GM20000 (cell line): ENCODE data around the gene HABP2.

Experiments used
- DNase-seq: peaks from one replicate; pipeline ENCODE4 v3.0.0; 2012; ENCODE audit warnings: low spot score
- TF ChIP-seq, protein P1 (sequence below): IDR thresholded peaks from 2 replicates; pipeline ENCODE4 v1.5.1; 2012; ENCODE audit warnings: mild to moderate bottlenecking, control low read depth; ENCODE audit errors: extremely low read depth, missing control alignments

HABP2 gene

DNA sequence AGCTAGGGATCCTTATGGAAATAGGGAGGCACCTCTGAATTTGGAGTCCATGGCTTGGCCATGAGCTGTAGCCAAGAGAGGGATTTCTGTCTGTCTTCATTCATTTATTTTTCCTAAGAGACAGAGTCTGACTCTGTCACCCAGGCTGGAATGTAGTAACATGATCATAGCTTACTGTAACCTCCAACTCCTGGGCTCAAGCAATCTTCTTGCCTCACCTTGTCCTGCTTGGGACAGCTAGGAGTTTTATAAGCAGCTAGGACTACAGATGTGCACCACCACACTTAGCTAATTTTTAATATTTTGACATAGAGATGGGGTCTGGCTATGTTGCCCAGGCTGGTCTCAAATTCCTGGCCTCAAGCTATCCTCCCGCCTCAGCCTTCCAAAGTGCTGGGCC is 8.5 kb upstream of the HABP2 start:
- no peak for DNase-seq
- TF ChIP-seq, protein P1, sequence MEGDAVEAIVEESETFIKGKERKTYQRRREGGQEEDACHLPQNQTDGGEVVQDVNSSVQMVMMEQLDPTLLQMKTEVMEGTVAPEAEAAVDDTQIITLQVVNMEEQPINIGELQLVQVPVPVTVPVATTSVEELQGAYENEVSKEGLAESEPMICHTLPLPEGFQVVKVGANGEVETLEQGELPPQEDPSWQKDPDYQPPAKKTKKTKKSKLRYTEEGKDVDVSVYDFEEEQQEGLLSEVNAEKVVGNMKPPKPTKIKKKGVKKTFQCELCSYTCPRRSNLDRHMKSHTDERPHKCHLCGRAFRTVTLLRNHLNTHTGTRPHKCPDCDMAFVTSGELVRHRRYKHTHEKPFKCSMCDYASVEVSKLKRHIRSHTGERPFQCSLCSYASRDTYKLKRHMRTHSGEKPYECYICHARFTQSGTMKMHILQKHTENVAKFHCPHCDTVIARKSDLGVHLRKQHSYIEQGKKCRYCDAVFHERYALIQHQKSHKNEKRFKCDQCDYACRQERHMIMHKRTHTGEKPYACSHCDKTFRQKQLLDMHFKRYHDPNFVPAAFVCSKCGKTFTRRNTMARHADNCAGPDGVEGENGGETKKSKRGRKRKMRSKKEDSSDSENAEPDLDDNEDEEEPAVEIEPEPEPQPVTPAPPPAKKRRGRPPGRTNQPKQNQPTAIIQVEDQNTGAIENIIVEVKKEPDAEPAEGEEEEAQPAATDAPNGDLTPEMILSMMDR: no peak

DNA sequence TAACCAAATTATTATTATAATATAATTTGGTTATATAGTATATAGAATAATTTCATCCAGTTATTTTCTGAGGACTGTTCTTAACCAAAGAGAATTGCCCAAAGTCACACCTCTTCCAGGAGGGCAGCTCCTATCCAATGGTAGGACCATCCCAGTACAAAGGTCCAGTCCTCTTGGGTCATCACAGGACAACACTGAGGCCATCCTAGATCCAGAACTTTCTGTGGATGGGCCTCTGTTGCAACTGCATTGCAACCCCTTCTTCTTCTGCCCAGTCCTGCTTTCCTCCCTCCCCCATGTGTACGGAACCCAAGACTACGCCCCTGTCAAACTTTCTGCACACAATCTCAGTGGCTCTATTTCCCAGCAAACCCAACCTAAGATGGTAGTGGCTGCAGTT is 5.4 kb upstream of the HABP2 start:
- TF ChIP-seq, protein P1: no peak
- no peak for DNase-seq

DNA sequence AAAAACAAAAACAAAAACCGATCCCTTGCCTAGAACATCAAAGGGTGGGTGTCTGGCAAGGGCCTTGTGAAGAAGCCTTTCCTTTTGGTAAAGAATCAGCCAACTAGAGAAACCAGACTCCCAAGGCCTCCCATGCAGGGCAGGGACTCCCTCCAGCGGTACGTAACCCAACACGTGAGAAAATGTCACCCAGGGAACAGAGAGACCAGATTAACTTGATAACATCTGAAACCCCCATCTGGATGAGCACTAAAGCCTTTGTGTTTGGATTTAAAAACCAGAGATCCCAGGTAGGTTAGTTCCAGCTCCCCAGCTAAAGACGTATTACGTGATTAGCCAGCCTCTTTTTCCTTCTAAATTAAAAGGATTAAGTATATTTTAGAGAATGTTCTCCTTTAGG is 3.0 kb upstream of the HABP2 start:
- TF ChIP-seq, protein P1: no peak

DNA sequence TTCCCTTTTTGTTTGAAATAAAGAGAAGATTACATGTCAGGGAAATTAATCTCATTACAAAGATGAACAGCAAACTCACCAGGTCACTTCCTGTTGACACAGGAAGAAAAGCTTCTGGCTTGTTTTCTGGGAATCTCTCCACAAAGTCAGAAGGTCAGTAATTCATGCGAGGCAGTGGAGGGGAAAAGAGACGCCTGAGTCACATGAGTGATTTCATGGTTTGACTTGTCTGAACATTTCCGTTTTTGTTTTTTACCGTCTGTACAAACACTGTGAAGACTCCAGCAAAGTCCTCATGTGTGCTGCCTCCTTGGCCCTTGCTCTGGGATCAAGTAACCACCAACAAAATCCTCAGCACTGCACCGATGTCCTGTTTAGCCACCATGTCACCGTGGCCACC is 2.5 kb upstream of the HABP2 start:
- TF ChIP-seq, protein P1: no peak
- peak; percentile 14 for DNase-seq

More for the DNA sequence above, 3.0 kb upstream of the HABP2 start:
- no peak for DNase-seq

DNA sequence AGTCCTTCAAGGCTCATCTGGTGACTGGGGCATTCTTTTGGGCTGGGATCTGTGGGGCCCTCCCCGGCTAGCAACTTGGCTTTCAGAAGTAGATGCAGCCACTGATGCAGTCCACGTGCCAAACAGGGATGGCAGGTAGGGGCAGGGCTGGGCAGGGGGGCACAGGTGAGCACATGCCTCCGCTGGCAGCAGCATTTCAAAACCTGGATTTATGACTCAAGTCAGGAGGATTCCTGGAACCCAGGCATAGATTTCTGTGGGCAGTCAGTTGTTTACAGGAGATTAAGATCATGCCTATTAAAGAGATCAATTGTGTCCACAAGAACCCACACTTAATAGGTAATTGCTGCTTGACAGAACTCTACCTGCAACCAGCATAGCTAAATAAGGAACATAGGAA is 839 bp upstream of the HABP2 start:
- no peak for DNase-seq
- TF ChIP-seq, protein P1: no peak

DNA sequence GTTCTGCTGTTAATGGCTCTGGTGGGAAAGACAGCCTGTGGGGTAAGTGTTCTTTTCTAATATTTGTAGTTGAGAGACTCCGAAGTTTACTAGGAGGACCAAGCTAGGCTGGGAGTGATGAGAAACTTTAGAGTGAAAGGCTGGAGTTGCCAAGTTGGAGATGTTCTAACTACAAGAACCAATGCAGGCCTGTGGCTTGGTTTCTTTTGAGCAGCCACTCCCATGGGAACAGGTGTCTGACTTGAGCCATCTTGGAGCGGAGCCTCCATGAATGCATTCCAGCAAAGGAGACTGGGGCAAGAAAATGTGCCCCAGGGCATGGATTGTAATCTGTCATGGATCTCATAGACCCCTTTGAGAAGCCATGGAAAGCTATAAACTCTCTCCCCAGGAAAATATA is 296 bp downstream of the HABP2 start:
- DNase-seq: no peak
- TF ChIP-seq, protein P1: no peak

DNA sequence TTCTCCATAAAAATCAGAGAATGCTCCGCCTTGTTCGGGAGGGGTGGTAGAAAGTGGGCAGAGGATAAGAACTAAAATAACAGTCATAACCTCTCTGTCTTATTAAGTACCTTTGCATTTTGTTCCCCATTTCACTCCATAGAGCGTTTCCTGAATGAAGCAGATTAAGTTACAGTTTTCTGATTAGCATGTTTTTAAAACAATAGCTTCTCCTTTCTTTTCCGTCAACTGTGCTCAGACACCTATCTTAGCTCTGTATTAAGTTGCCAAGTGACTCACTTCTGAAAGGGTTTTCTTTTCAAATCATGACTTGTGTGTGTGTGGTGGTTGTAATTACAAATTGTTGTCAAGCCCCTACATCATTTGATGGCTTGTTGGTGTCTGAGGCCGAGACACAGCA is 1.4 kb downstream of the HABP2 start:
- TF ChIP-seq, protein P1: no peak
- DNase-seq: no peak

DNA sequence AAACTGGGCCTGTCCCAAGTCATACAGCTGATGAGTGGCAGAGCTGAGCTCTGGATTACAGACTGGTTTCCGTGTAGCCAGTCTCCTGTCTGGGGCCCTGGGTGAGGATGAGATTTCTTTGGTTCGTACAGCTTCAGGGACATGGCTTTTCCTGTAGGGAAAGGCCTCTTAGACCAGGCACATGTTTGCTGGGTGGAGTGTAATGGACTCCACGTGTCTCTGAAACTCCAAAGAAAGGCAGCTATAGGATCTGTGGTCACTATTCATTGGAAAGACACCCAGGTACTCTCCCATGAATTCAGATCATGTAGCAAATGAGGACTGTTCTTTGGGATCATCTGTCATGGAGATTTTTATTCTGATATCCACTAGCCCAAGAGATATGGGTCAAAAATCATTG is 2.4 kb downstream of the HABP2 start:
- TF ChIP-seq, protein P1: no peak
- no peak for DNase-seq
